GM13976 (cell line): ENCODE results near the gene RPS6KA1.

Source experiments
- DNase-seq: peaks from one replicate; pipeline ENCODE4 v3.0.0; 2012; ENCODE audit warnings: low spot score
- in situ Hi-C: fragments of 300-500 bp; cut with MboI; formaldehyde crosslinking; loops from one replicate; pipeline ENCODE4 v1.12.0; 2022; ENCODE audit warnings: low sequenced_read_pairs, mixed read lengths, inconsistent platforms; ENCODE audit not compliant: unreplicated experiment
- TF ChIP-seq, protein P1 (sequence below): IDR thresholded peaks from 2 replicates; pipeline ENCODE4 v1.5.1; 2012; ENCODE audit warnings: borderline replicate concordance, mild to moderate bottlenecking; ENCODE audit not compliant: insufficient read depth; ENCODE audit errors: extremely low read depth, missing control alignments, control extremely low read depth

The RPS6KA1 gene

DNA sequence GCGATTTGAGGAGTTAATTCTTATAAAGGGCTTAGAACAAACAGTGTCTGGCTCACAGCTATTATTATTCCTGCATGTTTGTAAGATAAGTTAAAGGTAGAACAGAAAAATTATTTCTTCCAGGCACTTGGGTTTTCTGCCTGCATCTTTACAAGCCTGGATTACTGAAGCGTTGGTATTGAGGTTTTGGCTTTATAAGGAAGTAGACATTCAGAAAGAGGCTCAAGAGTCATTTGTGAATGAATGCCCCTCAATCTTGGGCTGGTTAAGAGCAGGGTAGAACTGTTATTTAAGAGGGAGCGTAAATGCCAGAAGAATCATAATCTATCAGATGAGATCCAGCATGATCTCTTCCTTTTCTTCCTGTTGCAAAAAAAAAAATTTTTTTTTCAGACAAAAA lies 89.0 kb downstream of the RPS6KA1 start:
- TF ChIP-seq, protein P1, sequence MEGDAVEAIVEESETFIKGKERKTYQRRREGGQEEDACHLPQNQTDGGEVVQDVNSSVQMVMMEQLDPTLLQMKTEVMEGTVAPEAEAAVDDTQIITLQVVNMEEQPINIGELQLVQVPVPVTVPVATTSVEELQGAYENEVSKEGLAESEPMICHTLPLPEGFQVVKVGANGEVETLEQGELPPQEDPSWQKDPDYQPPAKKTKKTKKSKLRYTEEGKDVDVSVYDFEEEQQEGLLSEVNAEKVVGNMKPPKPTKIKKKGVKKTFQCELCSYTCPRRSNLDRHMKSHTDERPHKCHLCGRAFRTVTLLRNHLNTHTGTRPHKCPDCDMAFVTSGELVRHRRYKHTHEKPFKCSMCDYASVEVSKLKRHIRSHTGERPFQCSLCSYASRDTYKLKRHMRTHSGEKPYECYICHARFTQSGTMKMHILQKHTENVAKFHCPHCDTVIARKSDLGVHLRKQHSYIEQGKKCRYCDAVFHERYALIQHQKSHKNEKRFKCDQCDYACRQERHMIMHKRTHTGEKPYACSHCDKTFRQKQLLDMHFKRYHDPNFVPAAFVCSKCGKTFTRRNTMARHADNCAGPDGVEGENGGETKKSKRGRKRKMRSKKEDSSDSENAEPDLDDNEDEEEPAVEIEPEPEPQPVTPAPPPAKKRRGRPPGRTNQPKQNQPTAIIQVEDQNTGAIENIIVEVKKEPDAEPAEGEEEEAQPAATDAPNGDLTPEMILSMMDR = no peak
- in situ Hi-C loops = no loop called here
- no peak for DNase-seq
